Nephron progenitor cell (in vitro differentiated cells): ENCODE results near the gene RNF128.

Source experiments
- DNase-seq: peaks from one replicate; pipeline ENCODE4 v3.0.0; 2021
- H3K27ac Mint-ChIP-seq: 2 replicates; pipeline ENCODE4 v1.8.0; 2021; ENCODE audit warnings: mild to moderate bottlenecking, moderate library complexity, mixed read lengths
- H3K27me3 Mint-ChIP-seq: 2 replicates; pipeline ENCODE4 v1.8.0; 2021; ENCODE audit warnings: mild to moderate bottlenecking, low read depth, mixed read lengths; ENCODE audit not compliant: poor library complexity
- H3K36me3 Mint-ChIP-seq: 2 replicates; pipeline ENCODE4 v1.8.0; 2021; ENCODE audit warnings: low read depth, mixed read lengths
- H3K4me1 Mint-ChIP-seq: 2 replicates; pipeline ENCODE4 v1.8.0; 2021; ENCODE audit warnings: mixed read lengths
- H3K4me3 Mint-ChIP-seq: 2 replicates; pipeline ENCODE4 v1.8.0; 2021; ENCODE audit warnings: mild to moderate bottlenecking, moderate library complexity, mixed read lengths
- H3K9me3 Mint-ChIP-seq: 2 replicates; pipeline ENCODE4 v1.8.0; 2021; ENCODE audit warnings: mild to moderate bottlenecking, moderate library complexity, mixed read lengths
- TF ChIP-seq, protein P1 (sequence below): fragments of 200-600 bp; sonication (generic); IDR thresholded peaks from 2 replicates; pipeline ENCODE4 v1.5.0; 2021; ENCODE audit warnings: antibody characterized with exemption

RNF128 gene

DNA sequence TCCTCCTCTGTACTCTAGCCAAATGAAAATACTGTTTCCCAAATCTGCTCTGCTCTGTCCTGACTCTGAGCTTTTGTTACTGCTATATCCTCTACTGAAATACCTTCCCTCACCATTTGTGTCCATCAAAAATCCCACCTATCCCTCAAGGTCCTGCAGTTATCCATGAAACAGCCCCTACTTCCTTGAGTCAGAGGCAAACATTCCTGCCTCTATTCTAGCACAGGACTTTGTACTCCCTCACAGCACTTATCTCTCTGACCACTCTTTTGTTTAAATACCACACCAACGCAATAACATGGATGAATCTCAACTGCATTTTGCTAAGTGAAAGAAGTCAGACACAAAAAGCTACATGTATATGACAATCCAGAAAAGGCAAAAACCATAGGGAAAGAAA lies 10.5 kb upstream of the RNF128 start:
- TF ChIP-seq, protein P1, sequence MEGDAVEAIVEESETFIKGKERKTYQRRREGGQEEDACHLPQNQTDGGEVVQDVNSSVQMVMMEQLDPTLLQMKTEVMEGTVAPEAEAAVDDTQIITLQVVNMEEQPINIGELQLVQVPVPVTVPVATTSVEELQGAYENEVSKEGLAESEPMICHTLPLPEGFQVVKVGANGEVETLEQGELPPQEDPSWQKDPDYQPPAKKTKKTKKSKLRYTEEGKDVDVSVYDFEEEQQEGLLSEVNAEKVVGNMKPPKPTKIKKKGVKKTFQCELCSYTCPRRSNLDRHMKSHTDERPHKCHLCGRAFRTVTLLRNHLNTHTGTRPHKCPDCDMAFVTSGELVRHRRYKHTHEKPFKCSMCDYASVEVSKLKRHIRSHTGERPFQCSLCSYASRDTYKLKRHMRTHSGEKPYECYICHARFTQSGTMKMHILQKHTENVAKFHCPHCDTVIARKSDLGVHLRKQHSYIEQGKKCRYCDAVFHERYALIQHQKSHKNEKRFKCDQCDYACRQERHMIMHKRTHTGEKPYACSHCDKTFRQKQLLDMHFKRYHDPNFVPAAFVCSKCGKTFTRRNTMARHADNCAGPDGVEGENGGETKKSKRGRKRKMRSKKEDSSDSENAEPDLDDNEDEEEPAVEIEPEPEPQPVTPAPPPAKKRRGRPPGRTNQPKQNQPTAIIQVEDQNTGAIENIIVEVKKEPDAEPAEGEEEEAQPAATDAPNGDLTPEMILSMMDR = no peak
- Mint-ChIP-seq H3K36me3 (no peaks in the 10 kb centered on the region), H3K4me1 (no peaks in the 10 kb centered on the region), H3K4me3 (no peak overlapping the region), H3K9me3 (peaks cover 19% of the 10 kb centered on the region), H3K27ac (no peak overlapping the region), H3K27me3 (peaks cover 2% of the 10 kb centered on the region)
- no peak for DNase-seq

DNA sequence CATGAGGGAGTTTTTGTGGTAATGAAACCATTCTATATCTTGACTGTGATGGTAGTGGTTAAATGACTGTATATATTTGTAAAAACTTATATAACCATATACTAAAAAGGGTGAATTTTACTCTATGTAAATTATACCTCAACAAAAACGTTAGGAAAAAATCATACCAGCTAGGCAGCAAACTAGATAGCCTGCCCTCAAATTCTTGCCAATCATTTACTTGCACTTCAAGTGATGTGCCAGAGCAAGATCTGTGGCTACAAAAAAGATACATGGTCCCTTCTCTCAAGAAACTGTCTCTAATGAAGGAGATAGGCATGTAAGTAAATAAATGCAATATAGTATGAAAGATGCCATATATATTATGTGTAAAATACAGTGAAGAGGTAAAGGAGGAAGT lies 10.0 kb upstream of the RNF128 start:
- no peak overlapping the region for H3K4me3 Mint-ChIP-seq
- H3K9me3 Mint-ChIP-seq = peaks cover 17% of the 10 kb centered on the region
- TF ChIP-seq, protein P1 = no peak
- H3K36me3 Mint-ChIP-seq = no peaks in the 10 kb centered on the region
- peaks cover 2% of the 10 kb centered on the region for H3K27me3 Mint-ChIP-seq
- H3K4me1 Mint-ChIP-seq = no peaks in the 10 kb centered on the region
- no peak overlapping the region for H3K27ac Mint-ChIP-seq
- no peak for DNase-seq

DNA sequence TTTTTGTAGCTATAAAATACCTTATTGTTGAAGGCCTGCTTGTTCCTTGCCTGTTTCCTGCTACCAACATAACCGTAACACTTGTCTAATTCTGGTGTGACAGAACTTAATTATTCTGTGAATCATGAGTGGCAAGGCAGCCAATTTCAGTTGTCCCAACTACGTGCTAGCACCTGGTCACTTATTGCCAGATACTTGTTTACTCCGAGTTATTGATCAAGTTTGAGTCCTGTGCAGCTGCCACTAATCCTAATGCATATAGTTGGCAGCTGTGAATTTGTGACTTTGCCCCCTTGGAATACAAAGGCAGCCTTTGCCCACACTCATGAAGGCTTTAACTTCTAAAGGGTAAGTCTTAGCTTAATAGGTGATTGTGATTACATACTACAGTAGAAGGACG lies 7.8 kb upstream of the RNF128 start:
- TF ChIP-seq, protein P1 = no peak
- Mint-ChIP-seq H3K36me3 (no peaks in the 10 kb centered on the region), H3K27ac (no peak overlapping the region), H3K27me3 (peaks cover 9% of the 10 kb centered on the region), H3K4me3 (no peak overlapping the region), H3K9me3 (peaks cover 22% of the 10 kb centered on the region), H3K4me1 (no peaks in the 10 kb centered on the region)
- DNase-seq = no peak

DNA sequence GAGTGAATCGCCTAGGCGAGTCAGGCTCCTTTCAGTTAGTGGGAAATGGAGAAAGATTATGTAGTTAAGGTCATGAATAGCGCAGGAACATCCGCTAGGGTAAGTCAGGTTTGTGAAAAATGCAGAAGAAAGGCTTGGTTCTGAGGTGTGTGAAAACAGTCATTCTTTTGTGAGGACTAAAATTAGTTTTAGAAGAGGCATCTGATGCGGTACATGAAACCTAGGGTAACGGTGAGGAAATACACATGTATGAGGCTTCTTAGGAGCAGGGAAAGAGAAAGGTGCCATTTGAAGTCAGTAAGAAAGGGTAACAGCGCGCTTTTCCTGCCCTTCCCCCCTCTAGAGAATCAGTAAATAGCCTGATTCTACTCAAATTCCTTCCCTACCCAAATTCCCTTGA lies 570 bp upstream of the RNF128 start:
- Mint-ChIP-seq H3K4me1 (peaks cover 7% of the 10 kb centered on the region), H3K9me3 (peaks cover 29% of the 10 kb centered on the region), H3K27me3 (peaks cover 70% of the 10 kb centered on the region), H3K27ac (no peak overlapping the region), H3K36me3 (no peaks in the 10 kb centered on the region), H3K4me3 (peak overlapping the region; percentile 83)
- TF ChIP-seq, protein P1 = no peak
- no peak for DNase-seq

DNA sequence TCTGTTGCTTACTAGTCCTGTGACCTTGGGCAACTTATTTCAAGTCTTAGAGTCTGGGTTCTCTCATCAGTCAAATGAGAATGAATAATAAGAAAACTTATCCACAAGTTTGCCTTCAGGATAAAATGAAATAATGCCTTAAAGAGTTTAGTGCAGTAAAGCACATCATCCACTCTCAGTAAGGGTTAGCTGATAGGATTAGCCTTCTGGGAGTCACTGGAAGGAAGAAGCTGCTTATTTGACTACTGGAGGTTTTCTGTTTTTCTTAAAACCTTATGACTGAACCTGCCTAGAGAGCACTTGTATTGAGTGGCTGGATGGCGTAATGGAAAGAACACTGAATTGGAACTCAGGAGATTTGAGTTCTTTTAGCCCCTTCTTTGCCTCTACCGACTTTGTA lies 1.8 kb downstream of the RNF128 start:
- Mint-ChIP-seq H3K27ac (no peak overlapping the region), H3K27me3 (peaks cover 74% of the 10 kb centered on the region), H3K9me3 (peaks cover 23% of the 10 kb centered on the region), H3K4me3 (no peak overlapping the region), H3K4me1 (peaks cover 7% of the 10 kb centered on the region), H3K36me3 (no peaks in the 10 kb centered on the region)
- TF ChIP-seq, protein P1 = no peak
- DNase-seq = no peak

DNA sequence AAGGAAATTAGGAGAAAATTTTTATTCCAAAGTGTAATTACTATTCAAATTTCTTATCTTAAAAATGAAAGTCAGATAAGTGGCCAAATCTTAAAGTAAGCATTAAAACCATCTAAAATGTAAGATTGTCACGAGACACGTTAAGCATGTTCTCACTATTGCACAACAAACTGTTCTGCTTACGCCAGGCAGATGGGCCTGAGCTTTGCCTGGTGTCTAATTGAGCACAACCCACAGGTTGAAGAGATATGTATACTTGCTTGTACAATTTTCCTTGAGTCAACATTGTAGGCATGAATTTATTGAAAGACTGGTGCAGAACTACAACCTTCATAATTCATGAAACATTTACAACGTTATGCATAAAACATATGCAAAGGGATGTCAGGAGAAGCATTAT lies 3.9 kb downstream of the RNF128 start:
- no peaks in the 10 kb centered on the region for H3K36me3 Mint-ChIP-seq
- peaks cover 7% of the 10 kb centered on the region for H3K4me1 Mint-ChIP-seq
- no peak for DNase-seq
- no peak overlapping the region for H3K27ac Mint-ChIP-seq
- TF ChIP-seq, protein P1 = no peak
- peaks cover 10% of the 10 kb centered on the region for H3K9me3 Mint-ChIP-seq
- no peak overlapping the region for H3K4me3 Mint-ChIP-seq
- H3K27me3 Mint-ChIP-seq = peaks cover 59% of the 10 kb centered on the region
